Stimulated activated CD4-positive, alpha-beta T cell treated with anti-CD3 and anti-CD28 coated beads, TNF-alpha, amount 100 ng/mL, for 48 hours (primary cell): ENCODE results near the gene PASK.

Source experiments
- DNase-seq, 3 donors: peaks; one replicate each; pipeline ENCODE4 v3.0.0-alpha.2; 2020; ENCODE audit warnings: low read depth in 3 of 3

Gene PASK

GRCh38 chr2:241126771-241127202 is 22.5 kb downstream of the PASK start:
- no peak for DNase-seq

- no peak for DNase-seq
Observed at GRCh38 chr2:241126201-241126611, 23.1 kb downstream of the PASK start.

GRCh38 chr2:241125626-241126025 is 23.6 kb downstream of the PASK start:
- DNase-seq = no peak

GRCh38 chr2:241123816-241124536 is 25.3 kb downstream of the PASK start:
- no peak for DNase-seq

GRCh38 chr2:241122376-241123002 is 26.8 kb downstream of the PASK start:
- DNase-seq = no peak

GRCh38 chr2:241121008-241121407 is 28.3 kb downstream of the PASK start:
- no peak for DNase-seq

- DNase-seq = no peak
Observed at GRCh38 chr2:241120440-241120839, 28.8 kb downstream of the PASK start.

- no peak for DNase-seq
Observed at GRCh38 chr2:241118737-241119505, 30.4 kb downstream of the PASK start.

GRCh38 chr2:241116606-241117560 is 32.4 kb downstream of the PASK start:
- DNase-seq = no peak

GRCh38 chr2:241115361-241115760 is 33.9 kb downstream of the PASK start:
- no peak for DNase-seq

GRCh38 chr2:241114836-241115235 is 34.4 kb downstream of the PASK start:
- DNase-seq = no peak

- DNase-seq = peak in 1 of 3 donors; percentile 33
Observed at GRCh38 chr2:241112592-241112991, 36.7 kb downstream of the PASK start.

- no peak for DNase-seq
Observed at GRCh38 chr2:241112046-241112445, 37.2 kb downstream of the PASK start.

GRCh38 chr2:241111440-241111805 is 37.8 kb downstream of the PASK start:
- DNase-seq = no peak

- no peak for DNase-seq
Observed at GRCh38 chr2:241110607-241111439, 38.4 kb downstream of the PASK start.

GRCh38 chr2:241110089-241110606 is 39.1 kb downstream of the PASK start:
- DNase-seq = no peak

- no peak for DNase-seq
Observed at GRCh38 chr2:241109210-241110088, 39.8 kb downstream of the PASK start.

- no peak for DNase-seq
Observed at GRCh38 chr2:241108271-241109209, 40.7 kb downstream of the PASK start.
